ENCODE measurements around the gene DHX34.

DHX34 gene

DNA sequence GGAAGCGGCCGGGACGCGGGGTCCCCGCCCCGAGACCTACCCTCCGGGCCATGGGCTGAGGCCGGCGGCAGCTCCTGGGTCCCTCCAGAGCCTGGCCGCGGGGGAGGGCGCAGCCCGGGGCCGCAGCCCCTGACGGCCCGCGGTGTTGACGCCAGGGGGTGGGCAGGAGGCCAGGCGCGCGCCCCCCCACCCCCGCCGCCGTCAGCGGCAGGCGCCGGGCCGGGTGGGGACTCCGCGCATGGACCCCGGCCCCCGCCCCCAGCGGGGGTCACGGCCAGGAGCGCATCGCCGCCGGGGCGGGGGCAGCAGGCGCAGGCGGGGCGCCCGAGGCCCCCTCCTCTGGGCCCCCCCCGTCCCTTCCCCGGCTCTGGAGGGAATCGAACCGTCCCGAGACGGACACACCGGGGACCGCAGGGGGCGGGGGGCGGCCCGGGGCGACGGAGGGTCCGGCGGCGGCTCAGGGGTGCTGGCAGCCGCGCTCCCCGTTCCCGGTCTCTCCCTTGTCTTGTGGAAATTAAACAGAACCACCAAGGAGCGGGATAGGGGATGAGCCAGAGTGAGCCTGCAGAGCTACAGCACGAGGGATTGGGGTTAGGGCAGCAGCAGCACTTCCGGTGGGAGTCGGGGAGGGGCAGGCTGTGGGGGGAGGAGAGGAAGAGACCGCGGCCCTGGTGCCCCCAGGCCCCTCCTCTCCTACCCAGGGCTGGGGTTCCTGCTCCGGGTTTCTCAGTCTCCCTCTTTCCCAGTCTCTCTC, 70.1 kb downstream of the DHX34 start, which contains the start of gene MEIS3:
MEIS3 (minus strand) TSS at position 498 of the 754 bp plus-strand sequence; CDS start at position 52, 446 bp downstream.
- peak; percentile 24 for DNase-seq

DNA sequence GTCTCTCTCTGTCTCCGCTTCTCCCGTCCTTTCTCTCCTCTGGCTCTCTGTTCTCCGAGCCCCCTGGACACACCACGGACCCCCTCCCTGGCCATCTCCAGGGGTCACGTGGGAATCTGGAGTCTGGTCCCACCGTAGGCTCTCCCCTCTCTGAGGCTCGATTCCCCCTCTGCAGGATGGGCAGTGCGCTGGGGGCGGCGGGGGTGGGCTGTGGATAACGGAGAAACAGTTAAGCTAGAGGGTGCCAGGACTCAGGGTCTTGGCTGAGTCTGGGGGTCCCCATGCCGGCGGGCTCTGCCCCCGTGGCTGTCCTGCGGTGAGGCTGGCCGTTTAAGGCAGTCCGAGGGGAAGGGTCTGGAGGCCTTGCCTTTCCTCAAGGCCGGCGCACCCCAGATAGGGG, 70.7 kb downstream of the DHX34 start:
- DNase-seq, result no peak

DNA sequence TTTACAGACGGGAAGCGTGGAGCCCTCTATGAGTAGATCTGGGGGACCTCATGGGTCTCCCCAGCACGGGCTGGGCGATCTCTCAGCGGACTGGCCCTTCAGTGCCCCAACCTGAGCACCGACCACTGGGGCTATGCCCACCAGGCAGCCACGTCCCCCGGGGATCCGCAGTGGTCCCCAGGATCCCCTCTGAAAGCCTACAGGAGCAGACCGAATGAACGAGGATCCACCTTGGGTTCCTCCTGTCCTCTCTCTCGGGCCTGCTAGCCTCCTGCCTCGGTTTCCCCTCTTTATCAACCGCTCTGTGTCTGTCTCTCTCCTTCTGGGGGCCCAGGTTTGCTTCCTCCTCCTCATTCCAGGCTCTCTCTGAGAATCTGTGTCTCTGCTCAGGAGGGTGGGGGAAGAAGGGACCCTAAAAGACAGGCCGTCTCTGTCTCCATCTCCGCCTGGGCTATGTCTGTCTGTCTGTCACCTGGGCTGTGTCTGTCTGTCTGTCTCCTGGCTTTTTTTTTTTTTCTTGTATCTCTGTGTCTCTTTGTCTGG, 72.2 kb downstream of the DHX34 start:
- no peak for DNase-seq

GRCh38 chr19:47421844-47422395, 72.8 kb downstream of the DHX34 start:
- peak; percentile 27 for DNase-seq

DNA sequence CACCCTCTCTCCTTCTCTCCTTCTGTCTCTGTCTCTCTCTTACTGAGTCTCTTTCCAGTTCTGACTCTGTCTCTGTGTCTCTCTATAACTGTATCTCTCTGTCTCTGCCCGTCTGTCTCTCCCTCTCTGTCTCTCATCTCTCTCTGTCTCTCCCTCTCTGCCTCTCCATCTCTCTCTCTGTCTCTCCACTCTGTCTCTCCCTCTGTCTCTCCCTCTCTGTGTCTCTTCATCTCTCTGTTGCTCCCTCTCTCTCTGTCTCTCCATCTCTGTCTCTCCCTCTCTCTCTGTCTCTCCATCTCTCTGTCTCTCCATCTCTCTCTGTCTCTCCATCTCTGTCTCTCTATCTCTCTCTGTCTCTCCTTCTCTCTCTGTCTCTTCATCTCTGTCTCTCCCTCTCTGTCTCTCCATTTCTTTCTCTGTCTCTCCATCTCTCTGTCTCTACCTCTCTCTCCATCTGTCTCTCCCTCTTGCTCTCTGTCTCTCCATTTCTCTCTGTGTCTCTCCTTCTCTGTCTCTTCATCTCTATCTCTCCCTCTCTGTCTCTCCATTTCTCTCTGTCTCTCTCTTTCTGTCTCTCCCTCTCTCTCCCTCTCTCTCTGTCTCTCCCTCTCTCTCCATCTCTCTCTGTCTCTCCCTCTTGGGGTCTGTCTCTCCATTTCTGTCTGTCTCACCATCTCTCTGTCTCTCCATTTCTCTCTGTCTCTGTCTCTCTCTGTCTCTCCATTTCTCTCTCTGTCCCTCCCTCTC, 73.5 kb downstream of the DHX34 start:
- DNase-seq, result no peak

DNA sequence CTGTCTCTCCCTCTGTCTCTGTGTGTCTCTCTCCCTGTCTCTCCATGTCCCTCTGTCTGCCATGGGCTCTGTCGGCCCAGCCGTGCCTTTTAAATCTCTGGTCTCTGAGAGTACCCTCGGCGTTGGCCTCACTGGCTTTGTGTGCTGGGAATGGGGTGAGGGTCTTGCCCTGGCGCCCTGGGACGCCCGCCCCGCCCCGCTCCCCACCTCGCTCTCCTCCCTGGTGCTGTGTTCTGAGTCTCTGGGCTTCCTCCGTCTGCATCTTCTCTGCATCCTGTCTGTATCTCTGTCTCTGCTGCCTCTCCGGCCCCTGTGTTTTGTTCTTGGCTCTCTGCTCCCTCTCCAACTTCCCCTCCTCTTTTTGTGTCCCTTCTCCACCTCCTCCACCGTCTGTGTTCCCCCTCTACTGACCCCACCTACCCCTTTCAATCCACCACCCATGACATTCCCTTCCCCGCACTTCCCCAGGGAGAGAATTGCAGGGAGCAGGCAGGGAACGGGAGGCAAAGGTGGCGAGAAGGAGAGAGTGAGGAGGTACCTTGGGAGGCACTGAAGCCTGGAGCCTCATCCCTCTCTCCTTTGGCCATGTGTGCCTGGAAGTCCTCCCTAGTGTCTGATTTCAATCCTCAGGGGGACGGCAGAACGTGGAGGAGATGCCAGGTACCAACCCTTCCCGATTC, 74.2 kb downstream of the DHX34 start:
- no peak for DNase-seq

GRCh38 chr19:47427241-47428176, 78.4 kb downstream of the DHX34 start:
- DNase-seq, result peak; percentile 69

- DNase-seq, result peak; percentile 100
These were observed 79.2 kb downstream of the DHX34 start for GRCh38 chr19:47428177-47428894.

DNA sequence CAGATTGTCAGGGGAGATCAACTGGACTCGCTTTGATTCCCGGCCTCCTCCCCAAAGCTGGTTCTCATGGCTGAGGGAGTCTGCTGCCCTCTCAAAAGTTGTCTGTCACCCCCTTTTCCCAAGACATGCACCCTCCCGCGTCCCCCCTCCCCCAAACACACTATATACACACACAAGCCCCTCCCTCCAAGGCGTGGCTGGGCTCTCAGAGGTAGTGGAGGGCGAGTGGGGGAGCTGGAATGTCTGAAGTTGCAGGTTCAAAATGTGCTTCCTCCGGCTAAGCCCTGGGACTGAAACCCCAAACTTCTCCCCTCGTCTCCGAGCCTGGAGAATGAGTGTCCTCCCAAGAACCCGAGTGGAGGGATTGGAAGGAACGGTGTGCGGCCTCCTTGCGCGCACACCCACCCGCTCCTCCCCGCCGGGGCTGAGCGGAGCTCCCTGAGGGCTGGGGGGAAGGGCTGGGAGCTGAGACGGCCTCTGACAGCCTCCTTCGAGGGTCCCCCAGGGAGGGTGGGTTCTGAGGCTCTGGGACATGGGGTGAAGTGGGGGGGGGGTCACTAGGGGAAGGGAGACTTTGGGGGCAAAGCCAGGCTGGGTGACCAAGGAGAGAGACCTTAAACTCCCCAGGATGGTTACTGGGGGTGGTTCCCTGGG, 80.2 kb downstream of the DHX34 start:
- DNase-seq, result no peak

DNA sequence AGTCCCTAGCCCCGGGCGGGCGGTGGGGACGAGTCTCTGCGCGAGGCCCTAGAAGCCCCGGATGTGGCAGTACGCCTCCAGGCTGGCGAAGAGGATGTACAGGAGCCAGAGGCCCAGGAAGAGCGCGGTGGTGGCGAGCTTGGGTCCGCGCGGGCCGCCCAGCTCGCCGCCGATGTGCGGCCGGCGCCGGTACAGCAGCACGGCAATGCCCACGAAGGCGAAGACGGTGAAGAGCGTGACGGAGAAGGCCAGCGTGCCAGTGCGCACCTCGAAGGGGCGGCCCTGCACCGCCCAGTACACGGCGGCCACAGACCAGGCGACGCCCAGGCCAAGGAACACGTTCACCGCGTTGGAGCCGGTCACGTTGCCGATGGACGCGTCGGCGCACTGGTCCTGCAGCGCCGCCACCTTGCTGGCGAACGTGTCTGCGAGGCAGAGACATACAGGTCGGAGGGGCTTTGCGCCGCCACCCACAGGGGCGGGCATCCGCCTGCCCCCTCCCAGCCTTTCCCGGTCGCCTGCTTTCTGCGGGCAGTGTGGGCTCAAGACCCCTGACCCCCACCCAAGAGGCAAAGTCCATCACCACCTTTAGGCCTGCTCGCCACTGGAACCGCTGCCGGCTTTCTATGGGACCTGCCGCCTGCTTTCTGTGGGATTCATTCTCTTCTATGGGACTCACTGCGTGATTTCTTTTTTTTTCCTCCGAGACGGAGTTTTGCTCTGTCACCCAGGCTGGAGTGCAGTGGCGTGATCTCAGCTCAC, 81.1 kb downstream of the DHX34 start:
- DNase-seq, result peak; percentile 34

GRCh38 chr19:47432091-47432490, 83.0 kb downstream of the DHX34 start:
- no peak for DNase-seq
